LNCAP (cell line): ENCODE results near the gene EVI5.

Source experiments
- CTCF ChIP-seq: fragments of 450-650 bp; IDR thresholded peaks from 2 replicates; pipeline ENCODE4 v1.5.1; 2017; ENCODE audit warnings: mild to moderate bottlenecking

The EVI5 gene

GRCh38 chr1:92784639-92785500 lies at the start of gene EVI5:
TSS of gene EVI5 (minus strand) at chr1:92785108. CDS start at chr1:92736546, 48,562 bp downstream.
- TF ChIP-seq CTCF, result no peak

- TF ChIP-seq CTCF, result no peak
These were observed 49.7 kb upstream of the EVI5 start for GRCh38 chr1:92834617-92835016.

GRCh38 chr1:92833840-92834239 lies 48.9 kb upstream of the EVI5 start:
- TF ChIP-seq CTCF, result no peak

- no peak for TF ChIP-seq CTCF
These were observed 47.7 kb upstream of the EVI5 start for GRCh38 chr1:92832537-92833114.

GRCh38 chr1:92831762-92832536 lies 47.0 kb upstream of the EVI5 start, which contains the start of gene RPL5:
TSS of gene RPL5 (plus strand) at chr1:92832040. CDS start at chr1:92832115, 75 bp downstream.
- peak; percentile 96 for TF ChIP-seq CTCF

- TF ChIP-seq CTCF, result no peak
These were observed 46.5 kb upstream of the EVI5 start for GRCh38 chr1:92831368-92831761.

- no peak for TF ChIP-seq CTCF
These were observed 41.9 kb upstream of the EVI5 start for GRCh38 chr1:92826792-92827191.
